ENCODE measurements around the gene RNU2-63P. TPM values are rescaled to one million over a fixed set of nuclear protein-coding genes. Genes with fewer than 3 reads are reported as not detected.

Gene RNU2-63P
- total and polyA plus RNA-seq, 2 of the 8 experiments (the other 6 are each of a cell fraction or from before 2014, with no cell fraction given) = 6.6 TPM; not detected in 1

DNA sequence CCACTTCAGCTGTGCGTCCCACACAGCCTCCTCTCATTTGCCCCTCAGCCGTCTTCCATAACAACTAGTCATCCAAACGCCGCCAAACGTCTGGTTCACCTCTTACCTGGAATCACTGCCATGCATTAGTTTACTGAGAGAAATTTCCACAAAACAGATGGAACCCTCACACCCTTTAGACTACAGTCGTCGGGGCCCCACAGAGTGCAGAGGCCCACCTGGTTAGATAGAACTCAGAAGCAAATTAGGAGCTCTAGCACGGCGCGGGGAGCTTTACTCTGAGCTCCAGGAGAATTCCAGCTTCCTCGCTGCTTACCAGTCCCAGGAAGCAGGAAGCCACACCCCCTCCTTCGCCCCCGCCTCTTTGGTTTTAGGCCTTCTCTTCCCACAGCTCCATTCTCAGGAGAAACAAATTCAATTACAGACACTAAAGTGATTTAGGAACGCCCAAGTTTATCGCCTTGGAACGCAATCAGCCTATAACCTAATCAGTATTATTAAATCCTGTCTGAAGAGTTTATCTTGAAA is 9.4 kb downstream of the RNU2-63P start (continued):
- TF ChIP-seq, protein P1, sequence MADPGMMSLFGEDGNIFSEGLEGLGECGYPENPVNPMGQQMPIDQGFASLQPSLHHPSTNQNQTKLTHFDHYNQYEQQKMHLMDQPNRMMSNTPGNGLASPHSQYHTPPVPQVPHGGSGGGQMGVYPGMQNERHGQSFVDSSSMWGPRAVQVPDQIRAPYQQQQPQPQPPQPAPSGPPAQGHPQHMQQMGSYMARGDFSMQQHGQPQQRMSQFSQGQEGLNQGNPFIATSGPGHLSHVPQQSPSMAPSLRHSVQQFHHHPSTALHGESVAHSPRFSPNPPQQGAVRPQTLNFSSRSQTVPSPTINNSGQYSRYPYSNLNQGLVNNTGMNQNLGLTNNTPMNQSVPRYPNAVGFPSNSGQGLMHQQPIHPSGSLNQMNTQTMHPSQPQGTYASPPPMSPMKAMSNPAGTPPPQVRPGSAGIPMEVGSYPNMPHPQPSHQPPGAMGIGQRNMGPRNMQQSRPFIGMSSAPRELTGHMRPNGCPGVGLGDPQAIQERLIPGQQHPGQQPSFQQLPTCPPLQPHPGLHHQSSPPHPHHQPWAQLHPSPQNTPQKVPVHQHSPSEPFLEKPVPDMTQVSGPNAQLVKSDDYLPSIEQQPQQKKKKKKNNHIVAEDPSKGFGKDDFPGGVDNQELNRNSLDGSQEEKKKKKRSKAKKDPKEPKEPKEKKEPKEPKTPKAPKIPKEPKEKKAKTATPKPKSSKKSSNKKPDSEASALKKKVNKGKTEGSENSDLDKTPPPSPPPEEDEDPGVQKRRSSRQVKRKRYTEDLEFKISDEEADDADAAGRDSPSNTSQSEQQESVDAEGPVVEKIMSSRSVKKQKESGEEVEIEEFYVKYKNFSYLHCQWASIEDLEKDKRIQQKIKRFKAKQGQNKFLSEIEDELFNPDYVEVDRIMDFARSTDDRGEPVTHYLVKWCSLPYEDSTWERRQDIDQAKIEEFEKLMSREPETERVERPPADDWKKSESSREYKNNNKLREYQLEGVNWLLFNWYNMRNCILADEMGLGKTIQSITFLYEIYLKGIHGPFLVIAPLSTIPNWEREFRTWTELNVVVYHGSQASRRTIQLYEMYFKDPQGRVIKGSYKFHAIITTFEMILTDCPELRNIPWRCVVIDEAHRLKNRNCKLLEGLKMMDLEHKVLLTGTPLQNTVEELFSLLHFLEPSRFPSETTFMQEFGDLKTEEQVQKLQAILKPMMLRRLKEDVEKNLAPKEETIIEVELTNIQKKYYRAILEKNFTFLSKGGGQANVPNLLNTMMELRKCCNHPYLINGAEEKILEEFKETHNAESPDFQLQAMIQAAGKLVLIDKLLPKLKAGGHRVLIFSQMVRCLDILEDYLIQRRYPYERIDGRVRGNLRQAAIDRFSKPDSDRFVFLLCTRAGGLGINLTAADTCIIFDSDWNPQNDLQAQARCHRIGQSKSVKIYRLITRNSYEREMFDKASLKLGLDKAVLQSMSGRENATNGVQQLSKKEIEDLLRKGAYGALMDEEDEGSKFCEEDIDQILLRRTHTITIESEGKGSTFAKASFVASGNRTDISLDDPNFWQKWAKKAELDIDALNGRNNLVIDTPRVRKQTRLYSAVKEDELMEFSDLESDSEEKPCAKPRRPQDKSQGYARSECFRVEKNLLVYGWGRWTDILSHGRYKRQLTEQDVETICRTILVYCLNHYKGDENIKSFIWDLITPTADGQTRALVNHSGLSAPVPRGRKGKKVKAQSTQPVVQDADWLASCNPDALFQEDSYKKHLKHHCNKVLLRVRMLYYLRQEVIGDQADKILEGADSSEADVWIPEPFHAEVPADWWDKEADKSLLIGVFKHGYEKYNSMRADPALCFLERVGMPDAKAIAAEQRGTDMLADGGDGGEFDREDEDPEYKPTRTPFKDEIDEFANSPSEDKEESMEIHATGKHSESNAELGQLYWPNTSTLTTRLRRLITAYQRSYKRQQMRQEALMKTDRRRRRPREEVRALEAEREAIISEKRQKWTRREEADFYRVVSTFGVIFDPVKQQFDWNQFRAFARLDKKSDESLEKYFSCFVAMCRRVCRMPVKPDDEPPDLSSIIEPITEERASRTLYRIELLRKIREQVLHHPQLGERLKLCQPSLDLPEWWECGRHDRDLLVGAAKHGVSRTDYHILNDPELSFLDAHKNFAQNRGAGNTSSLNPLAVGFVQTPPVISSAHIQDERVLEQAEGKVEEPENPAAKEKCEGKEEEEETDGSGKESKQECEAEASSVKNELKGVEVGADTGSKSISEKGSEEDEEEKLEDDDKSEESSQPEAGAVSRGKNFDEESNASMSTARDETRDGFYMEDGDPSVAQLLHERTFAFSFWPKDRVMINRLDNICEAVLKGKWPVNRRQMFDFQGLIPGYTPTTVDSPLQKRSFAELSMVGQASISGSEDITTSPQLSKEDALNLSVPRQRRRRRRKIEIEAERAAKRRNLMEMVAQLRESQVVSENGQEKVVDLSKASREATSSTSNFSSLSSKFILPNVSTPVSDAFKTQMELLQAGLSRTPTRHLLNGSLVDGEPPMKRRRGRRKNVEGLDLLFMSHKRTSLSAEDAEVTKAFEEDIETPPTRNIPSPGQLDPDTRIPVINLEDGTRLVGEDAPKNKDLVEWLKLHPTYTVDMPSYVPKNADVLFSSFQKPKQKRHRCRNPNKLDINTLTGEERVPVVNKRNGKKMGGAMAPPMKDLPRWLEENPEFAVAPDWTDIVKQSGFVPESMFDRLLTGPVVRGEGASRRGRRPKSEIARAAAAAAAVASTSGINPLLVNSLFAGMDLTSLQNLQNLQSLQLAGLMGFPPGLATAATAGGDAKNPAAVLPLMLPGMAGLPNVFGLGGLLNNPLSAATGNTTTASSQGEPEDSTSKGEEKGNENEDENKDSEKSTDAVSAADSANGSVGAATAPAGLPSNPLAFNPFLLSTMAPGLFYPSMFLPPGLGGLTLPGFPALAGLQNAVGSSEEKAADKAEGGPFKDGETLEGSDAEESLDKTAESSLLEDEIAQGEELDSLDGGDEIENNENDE (IDR thresholded peaks at IDR 0.05; ENCODE audit: insufficient replicate concordance, low read length) = no peak
- TF ChIP-seq CREB1 (IDR thresholded peaks at IDR 0.05) (no peak), GABPA (IDR thresholded peaks at IDR 0.05; ENCODE audit: borderline replicate concordance, insufficient read depth, low read length) (no peak), ASH2L (IDR thresholded peaks at IDR 0.05; ENCODE audit: low read length) (no peak), RFX5 (IDR thresholded peaks at IDR 0.05; ENCODE audit: borderline replicate concordance, low read depth, low read length) (no peak), NANOG (IDR thresholded peaks at IDR 0.05; ENCODE audit: insufficient read depth, low read depth, low read length, poor library complexity, severe bottlenecking) (no peak)

All from H1 (cell line).